Measurements from ENCODE around the gene MYRFL. TPM values are rescaled to one million over a fixed set of nuclear protein-coding genes. Genes with fewer than 3 reads are reported as not detected.

Gene MYRFL
- total RNA-seq, 4 donors from 2014 or later, result 0.48 to 0.68 TPM; not detected in 2

GRCh38 chr12:69999561-69999960 lies 174.5 kb downstream of the MYRFL start:
- 53% methylated on average over 3 of the region's 3 CpGs; no CpG with 5 or more reads in 1 of the 2 donors for WGBS, 2 donors (ENCODE audit: low coverage in 1 of 2)

DNA sequence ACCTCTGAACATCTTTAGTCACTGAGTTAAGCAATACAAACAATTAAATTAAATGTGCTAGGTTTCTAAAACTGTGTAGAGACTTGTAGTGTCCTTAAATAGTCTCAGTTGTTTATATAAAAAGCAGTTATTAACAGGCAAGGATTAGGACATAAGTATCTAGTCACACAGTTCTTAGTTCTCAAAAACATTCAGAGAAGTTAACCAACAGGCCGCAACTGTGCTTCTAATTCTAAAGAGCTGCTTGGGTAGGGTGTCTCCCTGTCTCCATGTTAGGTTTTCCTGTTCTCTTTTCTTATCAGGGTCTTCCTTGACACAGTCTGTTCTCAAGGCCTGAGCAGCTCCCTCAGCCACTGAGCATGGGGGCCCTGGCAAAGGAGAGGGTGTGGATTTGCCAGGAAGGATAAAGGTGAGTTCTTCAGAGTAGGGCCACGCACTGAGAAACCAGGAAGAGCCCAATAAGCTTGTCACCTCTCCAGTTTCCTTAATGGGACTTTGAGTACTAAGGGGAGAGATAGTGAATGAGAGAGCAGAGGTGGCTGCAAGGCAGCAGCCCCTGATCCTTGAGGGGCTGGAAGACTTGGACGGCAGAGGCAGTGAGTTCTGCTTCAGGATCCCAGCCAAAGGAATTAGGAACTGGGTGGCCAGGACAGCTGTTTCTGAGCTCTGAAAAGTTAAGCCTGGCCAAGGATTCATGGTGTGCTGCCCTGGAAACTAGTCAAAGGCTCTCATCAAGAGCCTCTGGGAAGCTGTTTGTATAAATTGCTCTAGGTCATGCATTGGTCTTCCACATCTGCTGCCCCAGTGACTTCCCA lies 177.3 kb downstream of the MYRFL start:
- Histone ChIP-seq H3K27me3 (no peaks in the 10 kb centered on the region), H3K36me3 (no peaks in the 10 kb centered on the region), H3K27ac (peak overlapping the region; percentile 21 to 54 (median 30)), H3K9me3 (no peaks in the 10 kb centered on the region), H3K4me1 (peaks cover 0 to 26% (median 5%) of the 10 kb centered on the region in 4 donors), H3K4me3 (no peak overlapping the region)
- WGBS, 2 donors (ENCODE audit: low coverage in 1 of 2), result 57 to 80% methylated on average over 1 to 3 of the region's 3 CpGs
- intact Hi-C loops (cut with DNase I; ENCODE audit: low total_unique reads), result no loop called here
- in situ Hi-C loops (cut with MboI; ENCODE audit: low pct_ligation_motif_present in 1 of 4, low pct_unique_long_range_greater_than_20kb in 1 of 4, low sequenced_read_pairs in 3 of 4), result no loop called here
- DNase-seq, result peak; percentile 23
- TF ChIP-seq, protein P1, sequence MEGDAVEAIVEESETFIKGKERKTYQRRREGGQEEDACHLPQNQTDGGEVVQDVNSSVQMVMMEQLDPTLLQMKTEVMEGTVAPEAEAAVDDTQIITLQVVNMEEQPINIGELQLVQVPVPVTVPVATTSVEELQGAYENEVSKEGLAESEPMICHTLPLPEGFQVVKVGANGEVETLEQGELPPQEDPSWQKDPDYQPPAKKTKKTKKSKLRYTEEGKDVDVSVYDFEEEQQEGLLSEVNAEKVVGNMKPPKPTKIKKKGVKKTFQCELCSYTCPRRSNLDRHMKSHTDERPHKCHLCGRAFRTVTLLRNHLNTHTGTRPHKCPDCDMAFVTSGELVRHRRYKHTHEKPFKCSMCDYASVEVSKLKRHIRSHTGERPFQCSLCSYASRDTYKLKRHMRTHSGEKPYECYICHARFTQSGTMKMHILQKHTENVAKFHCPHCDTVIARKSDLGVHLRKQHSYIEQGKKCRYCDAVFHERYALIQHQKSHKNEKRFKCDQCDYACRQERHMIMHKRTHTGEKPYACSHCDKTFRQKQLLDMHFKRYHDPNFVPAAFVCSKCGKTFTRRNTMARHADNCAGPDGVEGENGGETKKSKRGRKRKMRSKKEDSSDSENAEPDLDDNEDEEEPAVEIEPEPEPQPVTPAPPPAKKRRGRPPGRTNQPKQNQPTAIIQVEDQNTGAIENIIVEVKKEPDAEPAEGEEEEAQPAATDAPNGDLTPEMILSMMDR (IDR thresholded peaks at IDR 0.05), result no peak
- TF ChIP-seq EP300 (IDR thresholded peaks at IDR 0.05; ENCODE audit: low read depth), result no peak

More at GRCh38 chr12:69999561-69999960, 174.5 kb downstream of the MYRFL start:
- Histone ChIP-seq H3K27me3 (no peaks in the 10 kb centered on the region), H3K4me3 (no peak overlapping the region), H3K9me3 (no peaks in the 10 kb centered on the region), H3K36me3 (no peaks in the 10 kb centered on the region), H3K4me1 (peaks cover 0 to 32% (median 6%) of the 10 kb centered on the region in 4 donors), H3K27ac (peak overlapping the region in 3 of 4 donors; percentile 0 to 18 (median 9))
- in situ Hi-C loops (cut with MboI; ENCODE audit: low pct_ligation_motif_present in 1 of 4, low pct_unique_long_range_greater_than_20kb in 1 of 4, low sequenced_read_pairs in 3 of 4), result no loop called here
- no peak for DNase-seq
- intact Hi-C loops (cut with DNase I; ENCODE audit: low total_unique reads), result no loop called here
- TF ChIP-seq EP300 (IDR thresholded peaks at IDR 0.05; ENCODE audit: low read depth), result no peak
- TF ChIP-seq POLR2A (IDR thresholded peaks at IDR 0.05), result no peak
- TF ChIP-seq, protein P1 (IDR thresholded peaks at IDR 0.05), result no peak
- TF ChIP-seq POLR2AphosphoS5 (IDR thresholded peaks at IDR 0.05), result no peak

DNA sequence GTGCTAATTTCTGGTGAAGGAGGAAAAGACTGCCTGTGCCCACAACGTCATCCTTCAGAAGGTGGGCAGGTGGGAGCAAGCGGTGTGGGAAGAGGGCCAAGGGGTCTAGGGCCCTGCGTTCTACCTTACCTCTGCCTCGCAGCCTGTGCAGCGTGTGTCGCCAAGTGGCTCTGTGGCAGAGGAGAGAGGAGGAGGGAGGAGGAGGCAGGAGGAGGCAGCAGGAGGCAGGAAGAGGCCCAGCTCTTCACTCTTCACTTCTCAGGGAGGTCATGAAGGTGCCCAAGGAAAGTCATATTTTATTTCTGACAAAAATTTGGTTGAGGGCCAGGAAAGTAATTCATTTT lies 177.9 kb downstream of the MYRFL start:
- H3K4me1 ChIP-seq, result peaks cover 0 to 26% (median 5%) of the 10 kb centered on the region in 4 donors
- TF ChIP-seq, protein P1 (IDR thresholded peaks at IDR 0.05), result no peak
- no peak for TF ChIP-seq POLR2AphosphoS5 (IDR thresholded peaks at IDR 0.05)
- no peak for TF ChIP-seq EP300 (IDR thresholded peaks at IDR 0.05; ENCODE audit: low read depth)
- no peak for TF ChIP-seq POLR2A (IDR thresholded peaks at IDR 0.05)
- peak overlapping the region in 2 of 4 donors; percentile 28 to 54 for H3K27ac ChIP-seq
- in situ Hi-C loops (cut with MboI; ENCODE audit: low pct_ligation_motif_present in 1 of 4, low pct_unique_long_range_greater_than_20kb in 1 of 4, low sequenced_read_pairs in 3 of 4) (no loop called here), intact Hi-C loops (cut with DNase I; ENCODE audit: low total_unique reads) (no loop called here)
- no peaks in the 10 kb centered on the region for H3K36me3 ChIP-seq
- H3K27me3 ChIP-seq, result no peaks in the 10 kb centered on the region
- no peak for DNase-seq
- 56 to 70% methylated on average over 2 to 6 of the region's 6 CpGs for WGBS, 2 donors (ENCODE audit: low coverage in 1 of 2)
- H3K4me3 ChIP-seq, result no peak overlapping the region
- H3K9me3 ChIP-seq, result peaks cover 0 to 2% of the 10 kb centered on the region in 2 donors

- 63% methylated on average over 2 of the region's 2 CpGs; no CpG with 5 or more reads in 1 of the 2 donors for WGBS, 2 donors (ENCODE audit: low coverage in 1 of 2)
- Histone ChIP-seq H3K27ac (no peak overlapping the region), H3K27me3 (no peaks in the 10 kb centered on the region), H3K36me3 (no peaks in the 10 kb centered on the region), H3K4me1 (peaks cover 0 to 12% (median 2%) of the 10 kb centered on the region in 4 donors), H3K9me3 (peaks cover 11 to 20% of the 10 kb centered on the region in 2 donors), H3K4me3 (no peak overlapping the region)
- no peak for DNase-seq
- in situ Hi-C loops (cut with MboI; ENCODE audit: low pct_ligation_motif_present in 1 of 4, low pct_unique_long_range_greater_than_20kb in 1 of 4, low sequenced_read_pairs in 3 of 4), result no loop called here
- intact Hi-C loops (cut with DNase I; ENCODE audit: low total_unique reads), result no loop called here
- TF ChIP-seq POLR2AphosphoS5 (IDR thresholded peaks at IDR 0.05) (no peak), POLR2A (IDR thresholded peaks at IDR 0.05) (no peak), EP300 (IDR thresholded peaks at IDR 0.05; ENCODE audit: low read depth) (no peak)
- TF ChIP-seq, protein P1 (IDR thresholded peaks at IDR 0.05), result no peak
These were observed 181.0 kb downstream of the MYRFL start for GRCh38 chr12:70005864-70006618.
